SK-N-SH (cell line): ENCODE data around the gene OPN1SW. TPM values are rescaled to one million over a fixed set of nuclear protein-coding genes. Genes with fewer than 3 reads are reported as not detected.
A peak's percentile ranks its signal among the peaks of the same experiment; 100 is the strongest.

ENCODE experiments used
- CTCF ChIA-PET: fragments of 300-600, 350-600 bp; formaldehyde crosslinking; extraction: SDS; loops from one replicate; lab custom pipeline; 2021; lab: Yijun Ruan, JAX
- POLR2A ChIA-PET: fragments of 350-600 bp; sonication (Branson Sonifier 250); formaldehyde crosslinking; extraction: SDS; loops from one replicate; lab custom pipeline; 2020; ENCODE audit warnings: antibody characterized with exemption, inconsistent platforms; lab: Yijun Ruan, JAX
- DNase-seq: peaks from one replicate; pipeline ENCODE4 v3.0.0; 2012
- H2AFZ ChIP-seq: fragments of 200-600 bp; sonication (generic); 2 replicates; pipeline ENCODE4 v1.8.1; 2016; ENCODE audit warnings: antibody characterized with exemption, mild to moderate bottlenecking, low read depth
- H3F3A ChIP-seq: fragments of 200-600 bp; sonication (generic); replicated peaks from 2 replicates; pipeline ENCODE3; 2016; ENCODE audit warnings: antibody characterized with exemption, mild to moderate bottlenecking; ENCODE audit not compliant: insufficient read depth
- H3K27ac ChIP-seq, 2 experiments: fragments of 200-500 bp in 1 of 2; fragments of 200-600 bp in 1 of 2; sonication (Bioruptor generic) in 1 of 2; sonication (generic), shearing (Covaris generic) in 1 of 2; 2 replicates each; pipeline versions ENCODE4 v1.5.1 to v1.6.1; 2014 to 2016; ENCODE audit warnings: low read depth in 2 of 2, inconsistent platforms in 1 of 2, low read length in 1 of 2, mild to moderate bottlenecking in 1 of 2, mixed read lengths in 1 of 2
- H3K27me3 ChIP-seq: fragments of 200-600 bp; sonication (generic), shearing (Covaris generic); 2 replicates; pipeline ENCODE4 v1.6.1; 2016; ENCODE audit warnings: mixed run types; ENCODE audit not compliant: insufficient read depth
- H3K36me3 ChIP-seq, 2 experiments: fragments of 200-500 bp in 1 of 2; fragments of 200-600 bp in 1 of 2; sonication (Bioruptor generic) in 1 of 2; sonication (generic) in 1 of 2; replicated peaks in 1 of 2; 2 replicates each; pipeline versions ENCODE3 to v1.5.1; 2014 to 2016; ENCODE audit warnings: low read length in 1 of 2, mild to moderate bottlenecking in 1 of 2; ENCODE audit not compliant: insufficient read depth in 2 of 2, control insufficient read depth in 1 of 2
- H3K4me1 ChIP-seq, 2 experiments: fragments of 200-500 bp in 1 of 2; fragments of 200-600 bp in 1 of 2; sonication (Bioruptor generic) in 1 of 2; sonication (generic), shearing (Covaris generic) in 1 of 2; 2 replicates each; pipeline versions ENCODE4 v1.5.1 to v1.6.1; 2014 to 2016; ENCODE audit warnings: low read depth in 1 of 2, low read length in 1 of 2, mixed run types in 1 of 2; ENCODE audit not compliant: insufficient read depth in 2 of 2, control insufficient read depth in 1 of 2
- H3K4me2 ChIP-seq: fragments of 200-600 bp; sonication (generic), shearing (Covaris generic); 2 replicates; pipeline ENCODE4 v1.6.1; 2017; ENCODE audit warnings: mixed run types
- H3K4me3 ChIP-seq, 2 experiments: fragments of 200-500 bp in 1 of 2; fragments of 200-600 bp in 1 of 2; sonication (Bioruptor generic) in 1 of 2; sonication (generic), shearing (Covaris generic) in 1 of 2; 2 replicates each; pipeline versions ENCODE4 v1.5.1 to v1.8.1; 2014 to 2016; ENCODE audit warnings: low read depth in 2 of 2, inconsistent platforms in 1 of 2, low read length in 1 of 2, mild to moderate bottlenecking in 1 of 2, mixed read lengths in 1 of 2, moderate library complexity in 1 of 2
- H3K79me2 ChIP-seq: fragments of 200-600 bp; sonication (generic); 2 replicates; pipeline ENCODE4 v1.8.1; 2017; ENCODE audit warnings: mild to moderate bottlenecking; ENCODE audit not compliant: insufficient read depth
- H3K9ac ChIP-seq: fragments of 200-600 bp; sonication (generic); 2 replicates; pipeline ENCODE4 v1.6.1; 2017; ENCODE audit warnings: mixed run types
- H3K9me2 ChIP-seq: fragments of 200-600 bp; sonication (generic); 2 replicates; pipeline ENCODE4 v1.6.1; 2017; ENCODE audit warnings: mixed run types
- H3K9me3 ChIP-seq: fragments of 200-600 bp; sonication (generic); 2 replicates; pipeline ENCODE4 v1.6.1; 2017; ENCODE audit warnings: mixed run types, mild to moderate bottlenecking, moderate library complexity
- H4K20me1 ChIP-seq: fragments of 200-600 bp; sonication (generic); 2 replicates; pipeline ENCODE4 v1.6.1; 2017; ENCODE audit warnings: mild to moderate bottlenecking, mixed run types; ENCODE audit not compliant: insufficient read depth
- CHD2 ChIP-seq: fragments of 150-350 bp; IDR thresholded peaks from 2 replicates; pipeline ENCODE4 v1.6.1; 2018; ENCODE audit warnings: low read length; ENCODE audit not compliant: partially characterized antibody
- ELF1 ChIP-seq: IDR thresholded peaks from 2 replicates; pipeline ENCODE4 v1.4.0; 2012
- EP300 ChIP-seq, 2 experiments: IDR thresholded peaks; 2 replicates each; pipeline versions ENCODE4 v1.4.0 to v1.6.1; 2012; ENCODE audit warnings: borderline replicate concordance in 1 of 2, low read depth in 1 of 2, low read length in 1 of 2
- EZH2phosphoT487 ChIP-seq: fragments of 200-600 bp; sonication (generic); IDR thresholded peaks from 2 replicates; pipeline ENCODE4 v1.6.1; 2017; ENCODE audit warnings: low read depth, mixed run types, mild to moderate bottlenecking, antibody characterized with exemption, moderate library complexity, borderline replicate concordance
- FOSL2 ChIP-seq: IDR thresholded peaks from 2 replicates; pipeline ENCODE4 v1.4.0; 2012; ENCODE audit warnings: low read depth, mild to moderate bottlenecking, moderate library complexity, borderline replicate concordance
- FOXJ3 ChIP-seq: sonication (generic); formaldehyde crosslinking; IDR thresholded peaks from 2 replicates; pipeline ENCODE4 v1.5.1; 2020; ENCODE audit warnings: mild to moderate bottlenecking, missing genetic modification reagents
- GATA2 ChIP-seq: sonication (generic); formaldehyde crosslinking; IDR thresholded peaks from 2 replicates; pipeline ENCODE4 v1.5.0; 2020; ENCODE audit warnings: mild to moderate bottlenecking, missing genetic modification reagents
- MXI1 ChIP-seq: IDR thresholded peaks from 2 replicates; pipeline ENCODE4 v1.6.1; 2012; ENCODE audit warnings: mild to moderate bottlenecking, low read depth, low read length, improper control_type of control experiment
- NFIC ChIP-seq: IDR thresholded peaks from 2 replicates; pipeline ENCODE4 v1.4.0; 2012; ENCODE audit warnings: borderline replicate concordance
- NRF1 ChIP-seq: IDR thresholded peaks from 2 replicates; pipeline ENCODE4 v1.6.1; 2012; ENCODE audit warnings: low read depth, mild to moderate bottlenecking, low read length
- RAD21 ChIP-seq: IDR thresholded peaks from 2 replicates; pipeline ENCODE4 v1.6.1; 2012; ENCODE audit warnings: mild to moderate bottlenecking, low read length
- RCOR1 ChIP-seq: fragments of 150-350 bp; IDR thresholded peaks from 2 replicates; pipeline ENCODE4 v1.6.1; 2017; ENCODE audit warnings: antibody characterized with exemption, low read length
- SIN3A ChIP-seq: IDR thresholded peaks from 2 replicates; pipeline ENCODE4 v1.6.1; 2012; ENCODE audit warnings: low read depth, mild to moderate bottlenecking, low read length, moderate library complexity, borderline replicate concordance
- SMC3 ChIP-seq: IDR thresholded peaks from 2 replicates; pipeline ENCODE4 v1.6.1; 2012; ENCODE audit warnings: low read depth, low read length, improper control_type of control experiment
- TEAD4 ChIP-seq: IDR thresholded peaks from 2 replicates; pipeline ENCODE4 v1.4.0; 2012; ENCODE audit warnings: mild to moderate bottlenecking, borderline replicate concordance; ENCODE audit not compliant: insufficient read depth
- WGBS: methylation state at CpG from one replicate; pipeline ENCODE4 v1.1.6; 2017; ENCODE audit warnings: low lambda C conversion rate; 5-methylcytosine and 5-hydroxymethylcytosine counted together
- polyA plus RNA-seq, 3 experiments: library from polyadenylated mRNA; depleted of rRNA; stranded (reverse); fragments of >200 nt; gene quantifications; 2 replicates each; pipeline ENCODE4 v1.2.3, GENCODE V29; 2012
- TF ChIP-seq, protein P1 (sequence below): IDR thresholded peaks from 2 replicates; pipeline ENCODE4 v1.4.0; 2012; ENCODE audit warnings: low read depth
- TF ChIP-seq, protein P2 (sequence below): IDR thresholded peaks from 2 replicates; pipeline ENCODE4; 2012
- TF ChIP-seq, protein P3 (sequence below): fragments of 150-350 bp; IDR thresholded peaks from 2 replicates; pipeline ENCODE4 v1.6.1; 2016; ENCODE audit warnings: mild to moderate bottlenecking, low read depth, low read length
- TF ChIP-seq, protein P4 (sequence below): fragments of 150-350 bp; IDR thresholded peaks from 2 replicates; pipeline ENCODE4 v1.6.1; 2017; ENCODE audit warnings: antibody characterized with exemption, low read length, low read depth, borderline replicate concordance
- TF ChIP-seq, protein P5 (sequence below): IDR thresholded peaks from 2 replicates; pipeline ENCODE4 v1.4.0; 2012; ENCODE audit warnings: low read depth, borderline replicate concordance

Gene OPN1SW
- polyA plus RNA-seq, 1 of the 3 experiments (the other 2 are of a cell fraction): 0.05 TPM

DNA sequence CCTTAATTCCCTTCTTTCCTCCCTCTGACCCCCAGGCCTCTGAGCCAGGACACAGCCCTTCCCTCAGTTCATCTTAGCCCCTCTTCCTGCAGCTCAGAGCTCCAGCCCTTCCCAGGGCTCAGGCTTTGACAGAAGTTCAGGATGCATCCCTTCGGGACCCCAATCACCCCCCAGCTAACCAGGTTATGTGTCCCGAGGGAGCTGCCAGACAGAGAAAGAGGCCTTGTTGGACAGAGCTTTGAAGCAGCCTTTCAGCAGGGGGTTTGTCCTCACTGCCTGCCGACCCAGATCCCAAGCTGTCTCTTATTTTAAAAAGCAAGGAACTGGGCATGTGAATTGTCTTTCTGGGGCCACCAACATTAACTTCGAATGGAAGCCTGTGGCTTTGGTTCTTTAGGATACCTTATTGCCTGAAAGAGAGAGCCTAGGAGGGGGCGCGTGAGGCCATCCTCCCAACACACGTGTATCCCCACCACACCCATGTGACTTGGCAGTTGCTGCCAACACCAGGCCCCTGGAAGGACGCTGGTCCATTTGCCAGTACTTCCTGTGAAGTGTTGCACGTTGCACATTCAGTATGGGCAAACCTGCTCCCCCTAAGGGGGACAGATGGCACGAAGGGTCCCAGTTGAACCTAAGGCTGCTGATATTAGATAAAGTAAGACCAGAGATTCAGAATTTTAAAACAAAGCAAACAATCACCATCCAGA is 17.0 kb upstream of the OPN1SW start:
- no peaks in the 10 kb centered on the region for H4K20me1 ChIP-seq
- H3K4me1 ChIP-seq: peaks cover 15 to 21% of the 10 kb centered on the region in 2 experiments
- H3K27me3 ChIP-seq: no peaks in the 10 kb centered on the region
- peaks cover 29% of the 10 kb centered on the region for H3F3A ChIP-seq
- H3K9me2 ChIP-seq: no peaks in the 10 kb centered on the region
- peak overlapping the region; percentile 71; the same call in 1 of the 2 replicates for H3K9ac ChIP-seq
- no peaks in the 10 kb centered on the region for H3K9me3 ChIP-seq
- TF ChIP-seq SMC3: no peak; the same call in 1 of the 2 replicates
- TF ChIP-seq EP300 (IDR thresholded peaks at IDR 0.05; ENCODE audit: borderline replicate concordance in 1 of 2, low read depth in 1 of 2, low read length in 1 of 2): peak in 1 of 2 experiments; percentile 46; a peak in 1 of 4 replicates
- TF ChIP-seq RAD21: peak; percentile 44
- peak; percentile 77 for TF ChIP-seq GATA2
- TF ChIP-seq, protein P1, sequence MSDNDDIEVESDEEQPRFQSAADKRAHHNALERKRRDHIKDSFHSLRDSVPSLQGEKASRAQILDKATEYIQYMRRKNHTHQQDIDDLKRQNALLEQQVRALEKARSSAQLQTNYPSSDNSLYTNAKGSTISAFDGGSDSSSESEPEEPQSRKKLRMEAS: peak; percentile 54; the same call in 1 of the 2 replicates
- no peak for TF ChIP-seq NRF1
- TF ChIP-seq, protein P2, sequence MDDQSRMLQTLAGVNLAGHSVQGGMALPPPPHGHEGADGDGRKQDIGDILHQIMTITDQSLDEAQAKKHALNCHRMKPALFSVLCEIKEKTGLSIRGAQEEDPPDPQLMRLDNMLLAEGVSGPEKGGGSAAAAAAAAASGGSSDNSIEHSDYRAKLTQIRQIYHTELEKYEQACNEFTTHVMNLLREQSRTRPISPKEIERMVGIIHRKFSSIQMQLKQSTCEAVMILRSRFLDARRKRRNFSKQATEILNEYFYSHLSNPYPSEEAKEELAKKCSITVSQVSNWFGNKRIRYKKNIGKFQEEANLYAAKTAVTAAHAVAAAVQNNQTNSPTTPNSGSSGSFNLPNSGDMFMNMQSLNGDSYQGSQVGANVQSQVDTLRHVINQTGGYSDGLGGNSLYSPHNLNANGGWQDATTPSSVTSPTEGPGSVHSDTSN: no peak
- TF ChIP-seq MXI1: peak; percentile 99
- no peak for TF ChIP-seq ELF1
- TF ChIP-seq RCOR1: peak; percentile 27; the same call in 1 of the 2 replicates
- no peak for TF ChIP-seq SIN3A
- TF ChIP-seq, protein P3, sequence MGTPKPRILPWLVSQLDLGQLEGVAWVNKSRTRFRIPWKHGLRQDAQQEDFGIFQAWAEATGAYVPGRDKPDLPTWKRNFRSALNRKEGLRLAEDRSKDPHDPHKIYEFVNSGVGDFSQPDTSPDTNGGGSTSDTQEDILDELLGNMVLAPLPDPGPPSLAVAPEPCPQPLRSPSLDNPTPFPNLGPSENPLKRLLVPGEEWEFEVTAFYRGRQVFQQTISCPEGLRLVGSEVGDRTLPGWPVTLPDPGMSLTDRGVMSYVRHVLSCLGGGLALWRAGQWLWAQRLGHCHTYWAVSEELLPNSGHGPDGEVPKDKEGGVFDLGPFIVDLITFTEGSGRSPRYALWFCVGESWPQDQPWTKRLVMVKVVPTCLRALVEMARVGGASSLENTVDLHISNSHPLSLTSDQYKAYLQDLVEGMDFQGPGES: no peak
- no peak for TF ChIP-seq NFIC
- TF ChIP-seq, protein P4, sequence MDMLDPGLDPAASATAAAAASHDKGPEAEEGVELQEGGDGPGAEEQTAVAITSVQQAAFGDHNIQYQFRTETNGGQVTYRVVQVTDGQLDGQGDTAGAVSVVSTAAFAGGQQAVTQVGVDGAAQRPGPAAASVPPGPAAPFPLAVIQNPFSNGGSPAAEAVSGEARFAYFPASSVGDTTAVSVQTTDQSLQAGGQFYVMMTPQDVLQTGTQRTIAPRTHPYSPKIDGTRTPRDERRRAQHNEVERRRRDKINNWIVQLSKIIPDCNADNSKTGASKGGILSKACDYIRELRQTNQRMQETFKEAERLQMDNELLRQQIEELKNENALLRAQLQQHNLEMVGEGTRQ: peak; percentile 44; the same call in 1 of the 2 replicates
- TF ChIP-seq TEAD4: no peak
- no peak for TF ChIP-seq FOSL2
- peak; percentile 65 for TF ChIP-seq CHD2
- TF ChIP-seq FOXJ3 (CRISPR knock-in tag): 0 out of 2 replicates have a peak, but pooled peaks have one; percentile 57
- TF ChIP-seq EZH2phosphoT487: no peak
- TF ChIP-seq, protein P5, sequence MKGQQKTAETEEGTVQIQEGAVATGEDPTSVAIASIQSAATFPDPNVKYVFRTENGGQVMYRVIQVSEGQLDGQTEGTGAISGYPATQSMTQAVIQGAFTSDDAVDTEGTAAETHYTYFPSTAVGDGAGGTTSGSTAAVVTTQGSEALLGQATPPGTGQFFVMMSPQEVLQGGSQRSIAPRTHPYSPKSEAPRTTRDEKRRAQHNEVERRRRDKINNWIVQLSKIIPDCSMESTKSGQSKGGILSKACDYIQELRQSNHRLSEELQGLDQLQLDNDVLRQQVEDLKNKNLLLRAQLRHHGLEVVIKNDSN: peak; percentile 35; the same call in 1 of the 2 replicates
- WGBS: 58% methylated on average over 10 of the region's 10 CpGs
- peak; percentile 90 for DNase-seq
- H2AFZ ChIP-seq: no peak overlapping the region
- H3K36me3 ChIP-seq: peaks cover 11 to 18% of the 10 kb centered on the region in 2 experiments
- ChIA-PET POLR2A (interaction anchor here (0.6 kb wide), 1 partner anchor 70 kb away, joined by 4 read pairs; the partner anchor contains the start of gene ATP6V1F), CTCF (interaction anchor here (0.6 to 2.0 kb wide), 12 partner anchors 9 to 299 kb away, joined by 3 to 7 read pairs (median 3); partner anchors contain the start of gene ATP6V1F)
- H3K4me3 ChIP-seq: peak overlapping the region; percentile 82 to 85
- peak overlapping the region; percentile 100 for H3K4me2 ChIP-seq
- H3K79me2 ChIP-seq: 0 out of 2 replicates have a peak, but pooled peaks cover 3% of the 10 kb centered on the region
- H3K27ac ChIP-seq: peak overlapping the region in 1 of 2 experiments; percentile 82; a peak in 2 of 4 replicates
